GM19452 (cell line): ENCODE measurements around the gene CAPN5.

Experiments used
- ATAC-seq: cut with Tn5 transposase; IDR thresholded peaks from one replicate; pipeline ENCODE4 v1.9.1; 2021; ENCODE audit not compliant: unreplicated experiment

The CAPN5 gene

DNA sequence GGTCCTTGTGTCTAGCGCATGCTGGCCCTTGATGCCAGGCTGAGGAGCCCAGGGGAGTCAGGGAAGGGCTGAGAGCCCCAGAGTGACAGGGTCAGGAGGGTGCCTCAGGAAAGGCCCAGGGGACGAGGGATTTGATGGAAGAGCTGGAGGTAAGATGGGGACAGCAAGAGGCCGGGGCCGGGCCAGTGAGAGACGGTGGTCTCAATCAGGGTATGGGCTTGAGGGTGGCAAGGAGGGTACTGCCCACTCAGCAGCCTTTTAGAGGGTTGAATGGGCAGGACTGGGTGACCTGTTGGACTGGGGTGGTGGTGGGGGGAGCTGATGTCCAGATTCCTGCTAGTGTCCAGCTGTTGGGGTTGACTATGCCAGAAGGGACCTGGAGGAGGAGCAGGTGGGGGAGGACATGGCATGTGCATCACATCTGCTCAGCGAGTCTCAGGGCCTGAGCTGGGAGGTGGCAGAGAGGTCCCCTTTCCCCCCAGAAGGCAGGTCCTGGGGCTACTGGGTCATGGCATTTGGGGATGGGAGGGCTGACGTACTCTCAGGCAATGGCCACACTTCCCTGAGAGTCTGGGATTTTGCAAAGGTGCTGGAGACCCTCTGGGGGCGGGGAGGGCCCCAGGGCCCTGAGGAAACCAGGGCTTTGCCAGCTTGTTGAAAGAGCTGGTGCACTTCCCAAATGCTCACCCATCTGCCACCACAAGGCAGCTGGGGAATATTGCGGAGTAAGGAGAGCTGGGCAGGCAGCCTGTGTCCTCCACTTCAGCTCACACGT, 79.7 kb downstream of the CAPN5 start:
- ATAC-seq, result no peak

DNA sequence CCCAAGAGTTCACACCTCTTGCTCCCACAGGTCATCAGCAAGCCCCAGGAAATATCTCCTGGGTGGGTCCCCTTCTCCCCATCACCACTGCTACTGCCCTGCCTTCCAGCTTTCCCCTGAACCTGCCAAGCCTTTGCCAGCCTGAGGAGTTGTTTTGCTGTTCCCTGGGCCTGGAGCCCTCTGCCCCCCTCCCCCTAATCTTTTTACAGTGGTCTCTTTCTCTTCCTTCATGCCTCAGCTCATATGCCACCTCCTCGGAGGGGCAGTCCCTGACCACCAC, 80.2 kb downstream of the CAPN5 start:
- no peak for ATAC-seq

DNA sequence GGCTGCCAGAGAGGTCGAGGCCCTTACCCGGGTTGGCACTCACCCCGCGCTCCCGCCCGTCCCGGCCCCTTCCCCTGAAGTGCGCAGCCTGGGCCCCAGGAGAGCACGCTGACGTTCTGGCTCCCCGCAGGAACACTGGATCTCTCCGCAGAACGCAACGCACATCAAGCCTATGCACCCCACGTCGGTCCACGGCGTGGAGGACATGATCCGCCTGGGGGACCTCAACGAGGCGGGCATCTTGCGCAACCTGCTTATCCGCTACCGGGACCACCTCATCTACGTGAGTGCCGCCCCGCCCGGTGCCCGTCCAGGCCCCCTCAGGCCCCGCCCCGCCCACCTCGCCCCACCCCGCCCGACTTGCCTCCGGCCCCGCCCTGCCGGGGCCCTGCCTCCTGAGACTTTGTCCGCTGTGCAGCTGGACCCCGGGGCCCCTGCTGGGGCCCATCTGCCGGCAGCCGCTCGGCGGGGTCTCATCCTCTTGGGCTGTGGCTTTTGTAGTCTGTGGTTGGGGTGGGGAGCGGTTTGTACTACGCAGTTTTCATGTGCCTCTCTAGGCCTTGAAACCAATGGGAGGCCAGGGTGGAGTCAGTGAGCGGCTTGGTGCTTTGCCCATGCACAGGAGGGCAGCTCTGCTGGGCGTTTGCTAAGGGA, 81.0 kb downstream of the CAPN5 start:
- no peak for ATAC-seq

DNA sequence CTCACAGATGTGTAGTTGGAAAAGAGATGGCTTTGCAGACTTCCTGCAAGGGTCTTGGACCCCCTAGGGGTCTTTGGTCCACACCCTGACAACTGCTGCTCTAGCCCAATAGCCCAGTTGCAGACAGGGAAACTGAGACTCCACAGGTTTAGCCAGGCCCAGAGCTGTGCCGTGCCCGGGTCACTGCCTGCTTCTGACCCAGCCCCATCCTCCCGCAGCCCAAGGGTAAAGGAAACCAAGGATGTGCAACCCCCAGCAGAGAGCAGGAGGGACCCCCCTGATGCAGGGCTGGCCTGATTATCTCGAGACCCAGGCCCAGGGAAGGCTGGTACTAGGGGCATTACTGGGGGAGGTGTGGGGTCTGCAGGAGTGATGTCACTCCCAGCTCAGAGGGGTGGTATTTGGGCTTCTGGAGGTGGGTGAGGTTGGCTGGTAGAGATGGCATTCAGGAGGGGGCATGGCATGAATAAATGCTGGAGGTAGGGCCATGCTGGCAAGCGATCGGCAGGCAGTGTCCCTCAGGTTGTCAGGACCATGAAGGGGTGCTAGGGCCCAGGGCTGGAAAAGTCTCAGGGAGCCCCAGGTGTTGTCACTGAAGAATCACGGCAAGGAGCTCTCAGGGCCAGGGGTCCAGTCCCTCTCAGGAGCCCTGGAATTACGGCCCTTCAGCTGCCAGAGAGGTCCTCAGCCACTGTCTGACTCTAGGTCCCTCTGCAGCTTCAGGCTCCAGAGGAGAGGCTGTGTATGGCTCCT, 82.4 kb downstream of the CAPN5 start:
- no peak for ATAC-seq

DNA sequence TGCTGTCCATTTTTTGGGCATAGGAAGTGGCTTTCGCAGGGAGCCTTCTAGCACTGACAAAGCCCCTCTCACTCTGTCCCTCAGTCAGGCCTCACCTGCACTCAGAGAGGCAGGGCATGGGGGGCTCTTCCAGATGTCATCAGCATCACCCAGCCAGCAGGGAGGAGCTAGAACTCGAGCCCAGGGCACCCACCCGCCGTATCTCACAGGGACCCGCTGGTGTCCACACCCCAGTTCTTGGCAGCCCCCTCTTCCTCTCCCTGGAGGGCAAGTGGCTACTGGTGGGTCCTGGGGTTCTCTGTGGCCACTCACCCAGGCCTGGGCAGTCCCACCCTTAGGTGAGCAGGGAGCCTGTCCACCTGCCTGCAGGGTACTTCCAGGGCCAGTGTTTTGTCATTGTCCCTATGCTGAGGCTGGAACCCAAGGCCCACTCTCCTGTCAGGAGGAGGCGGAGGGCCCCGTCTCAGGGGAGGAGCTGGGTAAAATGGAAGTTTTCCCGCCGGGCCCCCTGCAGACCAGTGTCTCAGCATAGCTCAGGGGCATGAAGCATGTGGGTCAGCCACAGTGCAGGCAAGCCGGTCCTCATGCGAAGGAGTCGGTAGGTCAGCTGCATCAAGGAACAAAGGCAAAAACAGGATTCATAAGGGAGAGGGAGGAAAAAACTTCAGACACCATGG, 83.1 kb downstream of the CAPN5 start:
- ATAC-seq, result no peak

DNA sequence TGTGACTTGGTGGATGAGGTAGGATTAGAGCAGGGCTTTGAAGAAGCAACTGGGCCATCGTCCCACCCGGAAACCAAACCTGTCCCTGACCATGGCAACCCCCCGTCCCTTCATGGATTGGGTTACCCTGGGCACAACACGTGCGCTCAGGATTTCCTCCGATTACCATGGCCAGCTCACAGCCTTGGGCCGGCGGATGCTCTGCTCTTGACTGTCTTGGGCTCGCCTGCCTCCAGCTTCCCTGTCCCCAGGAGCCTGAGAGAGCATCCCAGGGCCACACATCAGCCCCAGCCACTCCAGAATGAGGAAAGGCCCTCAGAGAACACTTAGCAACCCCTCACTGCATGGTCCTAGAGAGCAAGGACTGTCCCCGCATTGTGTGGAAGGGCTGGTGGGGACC, 84.1 kb downstream of the CAPN5 start:
- ATAC-seq, result no peak

DNA sequence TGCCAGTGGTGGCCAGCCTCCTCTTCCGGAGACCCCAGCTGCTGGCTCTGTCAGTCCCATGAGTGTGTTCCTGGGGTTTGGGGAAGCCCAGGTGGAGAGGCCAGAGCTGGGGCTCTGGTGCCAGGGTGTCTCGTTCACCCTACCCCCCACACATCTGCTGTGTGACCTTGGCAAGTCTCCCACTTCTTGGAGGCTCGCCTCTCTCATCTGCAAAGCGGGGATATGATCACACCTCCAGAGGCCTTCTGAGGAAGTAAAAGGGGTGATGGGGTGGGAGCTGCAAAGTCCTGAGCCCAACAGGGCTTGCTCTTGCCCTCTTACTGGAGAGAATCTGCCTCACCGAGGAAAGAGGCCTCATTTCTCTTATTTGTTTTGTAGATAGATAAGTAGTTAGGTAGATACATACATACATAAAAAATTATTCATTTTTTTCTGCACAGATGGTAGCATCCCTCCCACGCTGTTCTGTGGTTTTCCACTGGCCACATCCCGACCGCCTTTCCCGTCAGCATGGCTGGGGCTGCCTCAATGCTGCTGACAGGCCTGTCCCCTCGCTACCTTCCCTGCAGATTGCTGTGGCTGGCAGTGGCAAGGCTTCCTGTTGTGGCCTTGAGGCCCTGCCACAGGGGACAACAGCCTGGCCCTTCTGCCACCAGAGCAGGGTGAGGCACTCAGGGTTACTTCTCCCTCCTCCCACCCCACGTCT, 85.2 kb downstream of the CAPN5 start:
- ATAC-seq, result no peak

DNA sequence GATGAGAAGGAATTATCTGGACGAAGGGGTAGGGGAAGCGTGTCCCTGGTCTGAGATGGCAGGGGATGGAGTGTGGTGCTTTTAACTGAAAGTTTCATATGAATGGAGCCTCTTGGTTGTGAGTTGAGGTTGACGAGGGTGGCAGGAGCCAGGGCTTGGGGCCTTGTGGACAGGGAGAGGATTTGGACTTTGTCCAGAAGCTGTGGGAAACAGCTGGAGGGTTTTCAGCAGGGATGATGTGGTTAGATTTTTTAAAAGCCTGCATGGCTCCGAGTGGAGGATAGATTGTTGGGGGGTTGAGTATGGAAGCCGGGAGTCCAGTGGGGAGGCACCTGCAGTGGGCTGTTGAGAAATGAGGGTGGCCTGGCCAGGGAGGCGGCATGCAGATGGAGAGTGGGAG, 86.1 kb downstream of the CAPN5 start:
- ATAC-seq, result no peak

DNA sequence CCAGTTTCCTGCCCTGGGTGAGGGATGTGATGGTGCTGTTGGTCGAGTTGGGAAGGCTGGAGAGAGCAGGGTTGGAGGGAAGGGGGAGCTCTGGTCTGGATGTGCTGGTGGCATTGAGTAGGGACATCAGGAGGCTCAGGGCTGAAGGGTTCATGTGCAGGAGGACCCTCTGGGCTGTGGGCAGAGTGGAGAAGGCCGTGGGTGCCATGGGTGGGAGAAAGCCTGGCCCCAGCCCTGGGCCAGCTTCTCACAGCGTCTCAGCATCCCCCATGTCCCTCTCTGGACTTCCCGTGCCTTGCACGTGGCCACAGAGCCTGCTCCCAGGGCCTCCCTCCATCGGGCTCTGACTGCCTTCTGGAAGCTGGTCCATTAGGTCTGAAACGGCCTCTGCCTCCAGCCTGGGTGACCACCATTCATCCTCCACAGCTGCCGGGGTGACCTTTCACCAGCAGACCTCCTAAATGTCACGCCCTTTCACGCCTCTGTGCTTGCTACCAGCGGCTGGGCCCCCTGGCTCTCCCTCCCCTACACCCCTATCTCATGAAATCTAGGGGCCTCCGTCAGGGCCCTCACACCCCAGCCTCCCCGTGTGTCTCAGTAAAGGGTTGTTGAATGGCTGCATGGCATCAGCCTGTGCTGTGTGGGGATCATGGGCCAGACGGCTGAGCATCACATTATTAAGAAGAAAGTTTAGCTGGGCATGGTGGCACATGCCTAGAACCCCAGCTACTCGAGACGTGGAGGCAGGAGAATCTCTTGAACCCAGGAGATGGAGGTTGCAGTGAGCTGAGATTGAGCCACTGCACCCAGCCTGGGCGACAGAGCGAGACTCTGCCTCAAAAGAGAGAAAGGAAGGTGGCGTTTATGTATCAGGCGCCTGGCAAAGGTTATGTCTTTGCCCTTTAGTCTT, 86.8 kb downstream of the CAPN5 start:
- no peak for ATAC-seq

DNA sequence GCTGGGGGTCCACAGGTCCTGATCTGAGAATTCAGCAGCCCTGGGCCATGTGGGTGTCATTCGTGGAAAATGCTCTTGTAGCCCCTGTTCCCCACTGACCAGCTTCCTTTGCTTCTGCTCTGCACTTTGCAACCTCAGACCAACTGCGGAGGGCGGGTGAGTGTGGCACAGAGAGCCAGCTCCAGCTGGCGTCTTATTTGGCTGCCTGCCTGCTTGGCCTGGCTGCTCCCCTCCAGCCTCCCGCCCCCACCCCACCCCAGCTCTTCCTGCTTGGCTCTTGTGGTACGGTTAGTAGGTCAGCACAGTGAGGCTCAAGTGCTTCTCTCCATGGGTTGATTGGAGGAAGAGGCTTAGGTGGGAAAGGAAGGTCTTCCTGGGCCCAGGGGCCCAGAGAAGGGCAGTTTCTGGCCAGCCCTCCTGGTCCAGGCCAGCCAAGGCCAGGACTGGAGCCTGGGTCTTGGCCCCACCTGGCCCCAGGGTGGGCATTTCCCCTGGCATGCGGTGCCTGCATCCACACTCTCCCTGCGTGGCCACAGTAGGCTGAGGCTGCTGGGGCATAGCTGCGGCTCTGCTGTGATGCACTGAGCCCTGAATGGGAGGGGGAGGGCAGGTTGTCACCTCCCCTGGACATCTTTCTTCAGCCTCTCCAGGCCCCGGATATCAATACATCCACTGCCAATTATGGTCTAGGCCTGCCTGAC, 87.8 kb downstream of the CAPN5 start:
- no peak for ATAC-seq

DNA sequence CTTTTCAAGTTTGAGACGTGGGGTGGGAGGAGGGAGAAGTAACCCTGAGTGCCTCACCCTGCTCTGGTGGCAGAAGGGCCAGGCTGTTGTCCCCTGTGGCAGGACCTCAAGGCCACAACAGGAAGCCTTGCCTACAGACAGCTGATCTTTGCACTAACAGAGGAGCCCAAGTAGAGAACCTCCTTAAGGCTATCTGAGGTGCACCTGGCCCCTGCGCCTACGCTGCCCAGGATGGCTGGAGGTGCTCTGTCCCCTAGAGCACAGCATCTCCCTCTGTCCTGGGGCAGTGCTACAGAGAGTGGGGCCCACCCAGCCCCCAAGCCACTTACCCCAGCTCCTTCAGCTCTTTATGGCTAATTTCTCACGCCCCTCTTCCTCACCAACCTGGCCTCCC, 88.3 kb downstream of the CAPN5 start:
- ATAC-seq, result no peak

DNA sequence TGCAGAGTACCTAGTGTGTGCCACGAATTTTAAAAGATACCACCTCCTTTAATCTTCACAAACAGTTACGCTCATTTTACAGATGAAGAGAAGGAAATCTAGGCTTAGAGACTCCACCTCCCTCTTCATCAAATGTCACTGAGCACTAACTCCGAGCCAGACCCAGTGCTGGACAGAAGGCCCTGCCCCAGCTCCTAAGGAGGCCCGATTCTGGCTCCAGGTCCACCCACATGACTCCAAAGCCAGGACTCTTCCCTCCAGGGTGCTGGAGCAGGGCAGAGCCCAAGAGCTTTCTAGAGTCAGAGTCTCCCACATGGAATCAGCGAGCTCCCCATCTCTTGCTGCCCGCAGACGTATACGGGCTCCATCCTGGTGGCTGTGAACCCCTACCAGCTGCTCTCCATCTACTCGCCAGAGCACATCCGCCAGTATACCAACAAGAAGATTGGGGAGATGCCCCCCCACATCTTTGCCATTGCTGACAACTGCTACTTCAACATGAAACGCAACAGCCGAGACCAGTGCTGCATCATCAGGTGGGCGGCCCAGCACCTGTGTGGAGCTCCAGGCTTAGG, 88.9 kb downstream of the CAPN5 start:
- ATAC-seq, result no peak

DNA sequence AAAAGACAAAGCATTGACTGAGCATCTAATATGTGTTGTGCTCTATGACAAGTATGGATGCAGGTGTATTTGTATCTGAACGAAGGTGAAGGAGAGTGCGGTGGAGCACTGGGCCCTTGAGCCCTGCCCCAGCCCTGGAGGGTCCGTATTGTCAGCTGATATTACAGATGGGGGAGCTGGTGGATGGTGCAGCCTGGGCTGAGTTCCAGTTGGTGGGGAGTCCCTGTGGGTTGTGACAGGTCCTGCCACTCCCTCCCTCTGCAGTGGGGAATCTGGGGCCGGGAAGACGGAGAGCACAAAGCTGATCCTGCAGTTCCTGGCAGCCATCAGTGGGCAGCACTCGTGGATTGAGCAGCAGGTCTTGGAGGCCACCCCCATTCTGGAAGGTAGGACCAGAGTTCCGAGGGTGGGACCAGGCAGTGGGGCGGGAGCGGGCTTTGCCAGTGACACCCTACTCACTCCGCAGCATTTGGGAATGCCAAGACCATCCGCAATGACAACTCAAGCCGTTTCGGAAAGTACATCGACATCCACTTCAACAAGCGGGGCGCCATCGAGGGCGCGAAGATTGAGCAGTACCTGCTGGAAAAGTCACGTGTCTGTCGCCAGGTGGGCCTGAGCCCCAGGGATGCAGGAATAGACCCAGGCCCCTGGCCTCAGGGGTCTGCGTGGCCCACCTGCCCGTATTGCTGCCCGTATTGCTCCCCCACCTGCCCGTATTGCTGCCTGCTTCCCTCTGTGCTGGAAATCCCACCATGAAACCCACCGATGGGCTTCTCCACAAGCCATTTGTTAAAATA, 89.8 kb downstream of the CAPN5 start:
- no peak for ATAC-seq

DNA sequence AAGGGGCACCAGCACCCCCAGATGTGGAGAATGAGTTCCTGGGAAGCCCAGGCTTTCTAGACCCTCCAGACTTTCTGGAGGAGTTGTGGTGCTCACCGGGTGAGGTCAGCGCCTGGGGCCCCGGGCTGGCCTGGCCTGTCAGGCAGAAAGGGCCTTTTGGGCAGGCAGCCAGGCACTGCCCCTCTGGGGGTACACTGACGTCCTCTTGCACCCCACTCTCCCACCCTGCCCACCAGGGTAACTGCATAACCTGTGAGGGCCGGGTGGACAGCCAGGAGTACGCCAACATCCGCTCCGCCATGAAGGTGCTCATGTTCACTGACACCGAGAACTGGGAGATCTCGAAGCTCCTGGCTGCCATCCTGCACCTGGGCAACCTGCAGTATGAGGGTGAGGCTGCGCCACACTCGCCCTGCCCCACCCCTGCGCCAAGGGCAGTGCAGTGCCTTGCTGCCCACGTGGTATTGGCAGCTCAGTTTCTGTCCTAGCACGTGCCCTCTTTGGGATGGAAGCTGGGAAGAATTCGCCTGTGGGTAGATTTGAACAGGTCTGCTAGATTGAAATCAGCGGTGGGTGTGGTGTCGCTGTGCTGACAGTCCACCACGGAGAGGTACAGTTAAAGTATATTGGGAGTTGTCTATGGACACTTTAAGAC, 91.4 kb downstream of the CAPN5 start:
- ATAC-seq, result no peak

DNA sequence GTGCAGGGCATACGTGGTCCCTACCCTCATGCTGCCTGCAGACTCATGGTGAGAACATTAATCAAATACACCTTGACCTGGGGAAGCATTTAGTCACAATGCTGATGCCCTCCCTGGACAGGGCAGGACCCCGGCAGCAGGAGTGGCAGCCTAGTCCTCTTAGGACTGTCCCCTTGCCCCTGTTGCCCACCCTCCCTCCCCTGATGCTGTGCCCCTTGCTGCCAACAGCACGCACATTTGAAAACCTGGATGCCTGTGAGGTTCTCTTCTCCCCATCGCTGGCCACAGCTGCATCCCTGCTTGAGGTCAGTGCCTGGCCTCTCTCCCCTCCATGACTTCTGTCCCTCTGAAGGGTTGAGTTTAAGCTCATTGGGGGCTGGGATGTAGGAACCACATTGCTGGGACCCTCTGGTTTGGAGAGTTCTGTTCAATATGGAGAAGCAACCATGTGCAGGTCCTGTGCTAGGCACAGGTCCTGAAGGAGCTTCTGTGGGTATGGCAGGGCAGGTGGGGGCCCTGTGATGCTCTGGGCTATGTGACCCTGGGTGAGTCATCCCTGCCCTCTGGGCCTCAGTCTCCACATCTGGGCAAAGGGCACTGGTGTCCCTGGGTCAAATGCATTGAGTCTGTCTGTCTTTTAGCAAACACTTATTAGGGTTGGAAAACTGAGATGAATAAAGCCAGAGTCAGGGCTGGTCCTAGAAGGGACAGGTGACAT, 92.6 kb downstream of the CAPN5 start:
- no peak for ATAC-seq

DNA sequence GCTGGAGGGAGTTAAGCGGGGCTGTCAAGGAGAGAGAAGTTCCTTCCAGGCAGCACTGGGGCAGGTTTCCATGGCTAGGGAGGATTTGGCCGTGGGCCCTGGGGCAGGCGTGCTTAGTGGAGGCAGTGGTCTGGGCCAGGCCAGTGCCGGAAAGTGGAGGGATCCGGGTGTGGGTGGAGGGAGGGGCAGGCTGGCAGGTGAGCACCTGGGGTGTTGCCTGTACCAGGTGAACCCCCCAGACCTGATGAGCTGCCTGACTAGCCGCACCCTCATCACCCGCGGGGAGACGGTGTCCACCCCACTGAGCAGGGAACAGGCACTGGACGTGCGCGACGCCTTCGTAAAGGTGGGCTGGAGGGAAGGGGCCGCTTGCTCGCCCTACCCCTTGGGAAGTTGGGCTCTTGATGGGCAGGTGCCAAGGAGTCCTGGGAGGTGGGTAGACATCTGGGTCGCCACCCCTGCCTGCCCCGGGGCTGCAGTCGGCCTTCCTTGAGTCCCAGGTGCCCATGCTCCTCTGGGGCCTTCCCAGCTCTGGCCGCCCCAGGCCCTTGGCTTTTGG, 93.2 kb downstream of the CAPN5 start:
- no peak for ATAC-seq

DNA sequence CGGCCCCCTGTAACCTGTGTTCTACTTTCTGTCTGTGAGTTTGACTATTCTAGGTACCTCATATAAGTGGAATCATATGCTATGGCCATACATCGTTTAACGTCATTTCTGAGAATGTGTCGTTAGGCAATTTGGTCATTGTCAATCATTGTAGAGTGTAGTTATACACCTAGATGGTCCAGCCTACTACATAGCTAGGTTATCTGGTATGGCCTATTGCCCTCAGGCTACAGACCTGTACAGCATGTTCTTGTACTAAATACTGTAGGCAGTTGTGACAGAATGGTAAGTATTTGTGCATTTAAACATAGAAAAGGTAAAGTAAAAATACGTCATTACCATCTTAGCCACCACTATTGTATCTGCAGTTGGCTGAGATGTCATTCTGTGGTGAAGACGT, 96.5 kb downstream of the CAPN5 start:
- no peak for ATAC-seq
